Measurements from ENCODE around the gene IDH1. TPM values are rescaled to one million over a fixed set of nuclear protein-coding genes. Genes with fewer than 3 reads are reported as not detected.
"Not testable (repeated sequence)": the region's sequence is repeated elsewhere in the genome, so short reads cannot be mapped to it uniquely, and the experiment has no call there.

IDH1 gene
- total and polyA plus RNA-seq, 2 donors: 88.4 to 268 TPM

GRCh38 chr2:208268156-208268952 lies 13.5 kb upstream of the IDH1 start:
- no peak for DNase-seq (ENCODE audit: extremely low spot score)
- Histone ChIP-seq H3K4me1 (ENCODE audit: insufficient read depth) (peaks cover 3% of the 10 kb centered on the region), H3K4me3 (ENCODE audit: low read depth, low read length) (no peak overlapping the region), H3K36me3 (ENCODE audit: insufficient read depth) (peaks cover under 1% of the 10 kb centered on the region), H3K27ac (ENCODE audit: low read depth) (no peak overlapping the region)
- 66% methylated on average over 8 of the region's 8 CpGs for WGBS

GRCh38 chr2:208267526-208267925 lies 12.7 kb upstream of the IDH1 start:
- H3K27ac ChIP-seq (ENCODE audit: low read depth); H3K36me3 ChIP-seq (ENCODE audit: insufficient read depth); H3K4me1 ChIP-seq (ENCODE audit: insufficient read depth); DNase-seq (ENCODE audit: extremely low spot score): not testable (repeated sequence)
- peak overlapping the region; percentile 93 for H3K4me3 ChIP-seq (ENCODE audit: low read depth, low read length)
- WGBS: 77% methylated on average over 22 of the region's 22 CpGs

GRCh38 chr2:208266936-208267335 lies 12.1 kb upstream of the IDH1 start:
- peak overlapping the region; percentile 93 for H3K4me3 ChIP-seq (ENCODE audit: low read depth, low read length)
- DNase-seq (ENCODE audit: extremely low spot score): no peak
- peaks cover 3% of the 10 kb centered on the region for H3K4me1 ChIP-seq (ENCODE audit: insufficient read depth)
- H3K27ac ChIP-seq (ENCODE audit: low read depth): no peak overlapping the region
- WGBS: 2% methylated on average over 3 of the region's 3 CpGs
- no peaks in the 10 kb centered on the region for H3K36me3 ChIP-seq (ENCODE audit: insufficient read depth)

- Histone ChIP-seq H3K4me1 (ENCODE audit: insufficient read depth) (peaks cover 3% of the 10 kb centered on the region), H3K4me3 (ENCODE audit: low read depth, low read length) (peak overlapping the region; percentile 93), H3K27ac (ENCODE audit: low read depth) (peak overlapping the region; percentile 91), H3K36me3 (ENCODE audit: insufficient read depth) (no peaks in the 10 kb centered on the region)
- no peak for DNase-seq (ENCODE audit: extremely low spot score)
- WGBS: 0% methylated on average over 11 of the region's 11 CpGs
Observed at GRCh38 chr2:208266553-208266893, 11.7 kb upstream of the IDH1 start.

GRCh38 chr2:208265801-208266552 lies 11.1 kb upstream of the IDH1 start, which contains the start of gene PIKFYVE:
TSS of gene PIKFYVE (plus strand) at chr2:208266255. CDS start at chr2:208271520, 5,265 bp downstream.
- under 1% methylated on average over 50 of the region's 50 CpGs for WGBS
- Histone ChIP-seq H3K4me1 (ENCODE audit: insufficient read depth) (peaks cover 3% of the 10 kb centered on the region), H3K36me3 (ENCODE audit: insufficient read depth) (no peaks in the 10 kb centered on the region), H3K27ac (ENCODE audit: low read depth) (peak within 1 kb of the TSS; percentile 91), H3K4me3 (ENCODE audit: low read depth, low read length) (peak within 1 kb of the TSS; percentile 93)
- peak; percentile 94 for DNase-seq (ENCODE audit: extremely low spot score)

GRCh38 chr2:208265371-208265800 lies 10.5 kb upstream of the IDH1 start:
- Histone ChIP-seq H3K27ac (ENCODE audit: low read depth) (peak overlapping the region; percentile 26), H3K36me3 (ENCODE audit: insufficient read depth) (no peaks in the 10 kb centered on the region), H3K4me3 (ENCODE audit: low read depth, low read length) (peak overlapping the region; percentile 93), H3K4me1 (ENCODE audit: insufficient read depth) (peaks cover 3% of the 10 kb centered on the region)
- no peak for DNase-seq (ENCODE audit: extremely low spot score)
- WGBS: 5% methylated on average over 9 of the region's 9 CpGs

GRCh38 chr2:208256849-208257813 lies 2.3 kb upstream of the IDH1 start:
- not testable (repeated sequence) for H3K4me1 ChIP-seq (ENCODE audit: insufficient read depth); H3K27ac ChIP-seq (ENCODE audit: low read depth)
- WGBS: 40% methylated on average over 12 of the region's 12 CpGs

GRCh38 chr2:208256192-208256782 lies 1.4 kb upstream of the IDH1 start:
- 71% methylated on average over 10 of the region's 10 CpGs for WGBS
- Histone ChIP-seq H3K4me1 (ENCODE audit: insufficient read depth) (peaks cover 1% of the 10 kb centered on the region), H3K4me3 (ENCODE audit: low read depth, low read length) (no peak overlapping the region), H3K36me3 (ENCODE audit: insufficient read depth) (peaks cover 2% of the 10 kb centered on the region), H3K27ac (ENCODE audit: low read depth) (no peak overlapping the region)
- DNase-seq (ENCODE audit: extremely low spot score): no peak

More at GRCh38 chr2:208256849-208257813, 2.3 kb upstream of the IDH1 start:
- peak; percentile 80 for DNase-seq (ENCODE audit: extremely low spot score)
- H3K36me3 ChIP-seq (ENCODE audit: insufficient read depth); H3K4me3 ChIP-seq (ENCODE audit: low read depth, low read length): not testable (repeated sequence)

GRCh38 chr2:208255557-208256106 lies 761 bp upstream of the IDH1 start:
- peak overlapping the region; percentile 76 for H3K4me3 ChIP-seq (ENCODE audit: low read depth, low read length)
- peaks cover 2% of the 10 kb centered on the region for H3K36me3 ChIP-seq (ENCODE audit: insufficient read depth)
- H3K4me1 ChIP-seq (ENCODE audit: insufficient read depth): peaks cover 1% of the 10 kb centered on the region
- 47% methylated on average over 13 of the region's 13 CpGs for WGBS
- peak overlapping the region; percentile 56 for H3K27ac ChIP-seq (ENCODE audit: low read depth)
- DNase-seq (ENCODE audit: extremely low spot score): no peak

- DNase-seq (ENCODE audit: extremely low spot score): no peak
- WGBS: under 1% methylated on average over 36 of the region's 36 CpGs
- Histone ChIP-seq H3K4me3 (ENCODE audit: low read depth, low read length) (peak overlapping the region; percentile 76), H3K36me3 (ENCODE audit: insufficient read depth) (peaks cover 2% of the 10 kb centered on the region), H3K4me1 (ENCODE audit: insufficient read depth) (peaks cover 1% of the 10 kb centered on the region), H3K27ac (ENCODE audit: low read depth) (peak overlapping the region; percentile 61)
Observed at GRCh38 chr2:208254118-208254870, 577 bp downstream of the IDH1 start.

- H3K4me1 ChIP-seq (ENCODE audit: insufficient read depth): peaks cover 2% of the 10 kb centered on the region
- 2% methylated on average over 7 of the region's 7 CpGs for WGBS
- no peak for DNase-seq (ENCODE audit: extremely low spot score)
- H3K4me3 ChIP-seq (ENCODE audit: low read depth, low read length): peak overlapping the region; percentile 76
- peak overlapping the region; percentile 61 for H3K27ac ChIP-seq (ENCODE audit: low read depth)
- H3K36me3 ChIP-seq (ENCODE audit: insufficient read depth): peaks cover 2% of the 10 kb centered on the region
Observed at GRCh38 chr2:208253600-208254117, 1.2 kb downstream of the IDH1 start.

Data from urinary bladder (tissue), 4 donors.